GM21360 (cell line): Measurements from ENCODE around the gene PPP1R12A.

Source experiments
- ATAC-seq: cut with Tn5 transposase; IDR thresholded peaks from one replicate; pipeline ENCODE4 v1.9.1; 2021; ENCODE audit warnings: mild to moderate bottlenecking, moderate library complexity; ENCODE audit not compliant: unreplicated experiment

The PPP1R12A gene

GRCh38 chr12:79775355-79776027 is 159.4 kb downstream of the PPP1R12A start:
- ATAC-seq: no peak

GRCh38 chr12:79773896-79774295 is 161.0 kb downstream of the PPP1R12A start:
- ATAC-seq: no peak

GRCh38 chr12:79769860-79770485 is 164.9 kb downstream of the PPP1R12A start:
- no peak for ATAC-seq

GRCh38 chr12:79769189-79769859 is 165.6 kb downstream of the PPP1R12A start:
- no peak for ATAC-seq

GRCh38 chr12:79766705-79767464 is 168.0 kb downstream of the PPP1R12A start:
- no peak for ATAC-seq

GRCh38 chr12:79765157-79765556 is 169.7 kb downstream of the PPP1R12A start:
- ATAC-seq: no peak

- ATAC-seq: no peak
Observed at GRCh38 chr12:79764641-79765040, 170.3 kb downstream of the PPP1R12A start.

- ATAC-seq: no peak
Observed at GRCh38 chr12:79763766-79764452, 171.0 kb downstream of the PPP1R12A start.

- ATAC-seq: no peak
Observed at GRCh38 chr12:79761341-79761740, 173.6 kb downstream of the PPP1R12A start.

GRCh38 chr12:79747274-79747673 is 187.6 kb downstream of the PPP1R12A start:
- ATAC-seq: no peak

- ATAC-seq: peak; percentile 85
Observed at GRCh38 chr12:79737875-79738718, 196.8 kb downstream of the PPP1R12A start.

- ATAC-seq: no peak
Observed at GRCh38 chr12:79732638-79733037, 202.3 kb downstream of the PPP1R12A start.

- ATAC-seq: no peak
Observed at GRCh38 chr12:79725987-79726386, 208.9 kb downstream of the PPP1R12A start.
